Activated CD8-positive, alpha-beta memory T cell treated with anti-CD3 and anti-CD28 coated beads for 24 hours (primary cell): ENCODE measurements around the gene TTF2.

ENCODE experiments used
- DNase-seq: peaks from one replicate; pipeline ENCODE4 v3.0.0-alpha.2; 2020

TTF2 gene

DNA sequence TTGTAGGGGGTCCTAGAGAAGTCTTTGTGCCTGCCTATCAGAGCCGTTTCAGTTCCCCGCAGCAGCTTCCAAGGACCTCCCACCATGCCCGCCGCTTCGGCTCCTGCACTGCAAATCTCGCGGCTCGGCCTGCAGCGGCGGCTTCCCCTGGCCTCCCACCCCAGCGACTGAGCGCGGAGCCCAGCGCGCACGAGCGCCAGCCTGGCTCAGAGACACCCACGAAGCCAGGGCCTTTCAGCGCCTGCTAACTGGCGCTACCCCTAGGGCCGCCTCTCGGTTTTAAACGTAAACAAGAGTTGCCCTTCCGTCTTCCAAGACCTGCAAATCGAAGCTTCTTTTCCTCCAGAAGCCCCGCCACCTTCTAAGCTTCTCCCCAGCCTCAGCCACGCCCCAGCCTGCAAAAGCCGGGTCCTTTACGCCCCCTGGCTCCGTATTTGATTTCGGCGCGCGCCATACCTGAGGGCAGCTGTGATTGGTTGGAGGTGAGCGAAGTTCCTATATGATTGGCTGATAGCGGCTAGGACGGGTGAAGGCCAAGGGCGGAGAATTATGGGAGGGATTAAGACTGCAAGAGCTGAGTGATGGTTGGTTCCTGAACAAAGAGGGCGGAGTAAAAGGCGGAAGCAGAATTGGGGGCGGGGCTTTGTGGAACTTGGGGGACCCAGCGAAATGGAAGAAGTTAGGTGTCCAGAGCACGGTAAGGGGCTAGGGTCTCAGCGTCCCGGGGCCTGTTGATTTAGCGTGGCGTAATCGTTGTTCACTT, at the start of gene TTF2:
Gene TTF2, plus strand, starts transcription at position 649 of the 763 bp plus-strand sequence. Its CDS starts 21 bp downstream, at position 670.
- DNase-seq: peak; percentile 95

DNA sequence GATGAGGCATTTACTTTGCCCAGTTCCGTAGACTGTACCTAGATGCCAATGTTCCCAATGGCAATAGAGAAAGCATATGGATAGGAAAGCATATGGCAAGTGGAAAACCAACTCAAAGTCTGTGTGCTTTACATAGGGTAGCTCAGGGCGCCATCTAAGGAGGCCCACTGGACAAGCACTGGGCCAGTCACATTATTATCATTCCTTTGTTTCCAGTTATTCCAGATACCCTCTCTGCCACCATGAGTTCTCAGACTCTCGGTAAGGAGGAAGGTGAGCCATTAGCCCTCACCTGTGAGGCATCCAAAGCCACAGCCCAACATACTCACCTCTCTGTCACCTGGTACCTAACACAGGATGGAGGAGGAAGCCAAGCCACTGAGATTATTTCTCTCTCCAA, 48.8 kb upstream of the TTF2 start:
- no peak for DNase-seq

GRCh38 chr1:117013309-117013858, 46.7 kb upstream of the TTF2 start:
- no peak for DNase-seq

GRCh38 chr1:117014209-117014608, 45.9 kb upstream of the TTF2 start:
- DNase-seq: no peak

- DNase-seq: no peak
Measured at GRCh38 chr1:117015724-117016123, 44.4 kb upstream of the TTF2 start.

DNA sequence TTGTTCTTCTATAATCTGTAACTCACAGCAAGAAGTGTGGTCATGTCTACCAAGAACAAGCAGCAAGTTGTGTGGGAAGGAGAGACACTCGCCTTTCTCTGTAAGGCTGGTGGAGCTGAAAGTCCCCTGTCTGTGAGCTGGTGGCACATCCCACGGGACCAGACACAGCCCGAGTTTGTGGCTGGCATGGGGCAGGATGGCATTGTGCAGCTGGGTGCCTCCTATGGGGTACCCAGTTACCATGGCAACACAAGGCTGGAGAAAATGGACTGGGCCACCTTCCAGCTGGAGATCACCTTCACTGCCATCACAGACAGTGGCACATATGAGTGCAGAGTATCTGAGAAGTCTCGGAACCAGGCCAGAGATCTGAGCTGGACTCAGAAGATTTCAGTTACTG, 43.1 kb upstream of the TTF2 start:
- no peak for DNase-seq

DNA sequence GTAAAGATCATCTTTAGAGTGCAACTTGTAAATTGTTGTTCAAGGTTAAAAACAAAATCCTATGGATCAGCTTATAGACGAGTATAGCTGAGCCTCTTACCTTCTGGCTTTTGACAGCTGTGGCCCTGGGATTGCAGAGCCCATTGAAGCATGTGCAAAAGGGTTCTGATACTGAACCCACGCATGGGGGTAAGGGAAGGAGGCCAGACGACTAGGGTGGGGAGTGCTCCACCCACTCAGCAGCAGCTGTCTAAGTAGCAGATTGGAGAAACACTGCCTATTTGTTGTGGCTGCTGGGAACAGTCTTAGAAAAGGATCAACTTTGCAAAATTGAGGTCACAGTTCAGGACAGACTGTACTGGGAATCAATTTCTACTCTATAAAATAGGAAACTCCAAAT, 42.5 kb upstream of the TTF2 start:
- DNase-seq: no peak

DNA sequence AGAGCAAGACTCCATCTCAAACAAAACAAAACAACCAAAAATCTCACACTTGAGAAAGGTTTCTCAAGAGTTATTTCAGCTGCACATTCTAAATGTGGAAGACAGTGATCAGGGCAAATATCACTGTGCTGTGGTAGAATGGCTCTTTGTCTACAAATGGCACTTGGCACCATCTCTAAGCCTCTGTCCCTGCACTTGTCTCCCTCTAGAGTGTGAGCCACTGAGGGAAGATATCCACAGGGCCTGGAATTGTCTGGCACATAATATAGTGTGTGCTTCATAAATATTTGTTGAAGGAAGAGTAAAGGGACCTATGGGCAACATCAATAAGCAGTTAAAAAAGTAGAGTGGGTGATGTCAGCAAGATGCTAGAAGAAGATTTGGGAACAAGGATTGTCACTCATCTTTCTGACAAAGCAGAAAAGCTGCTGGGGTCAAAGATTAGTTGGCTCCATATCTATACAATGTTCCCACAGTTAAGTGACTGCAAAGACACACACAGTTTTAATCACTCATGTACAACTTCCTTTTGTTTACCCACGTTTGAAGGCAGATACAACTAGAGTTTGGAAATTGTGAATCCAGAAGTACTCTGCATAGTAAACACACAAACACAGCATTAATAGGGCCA, 39.5 kb upstream of the TTF2 start:
- DNase-seq: no peak

- no peak for DNase-seq
Measured at GRCh38 chr1:117022114-117022513, 38.0 kb upstream of the TTF2 start.

DNA sequence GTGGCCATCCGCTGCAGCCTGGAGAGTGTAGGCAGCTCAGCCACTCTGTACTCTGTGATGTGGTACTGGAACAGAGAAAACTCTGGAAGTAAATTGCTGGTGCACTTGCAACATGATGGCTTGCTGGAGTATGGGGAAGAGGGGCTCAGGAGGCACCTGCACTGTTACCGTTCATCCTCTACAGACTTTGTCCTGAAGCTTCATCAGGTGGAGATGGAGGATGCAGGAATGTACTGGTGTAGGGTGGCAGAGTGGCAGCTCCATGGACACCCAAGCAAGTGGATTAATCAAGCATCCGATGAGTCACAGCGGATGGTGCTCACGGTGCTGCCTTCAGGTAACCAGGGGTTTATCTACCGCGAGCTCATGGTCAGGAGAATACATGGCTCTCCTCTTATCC, 34.6 kb upstream of the TTF2 start:
- DNase-seq: no peak

DNA sequence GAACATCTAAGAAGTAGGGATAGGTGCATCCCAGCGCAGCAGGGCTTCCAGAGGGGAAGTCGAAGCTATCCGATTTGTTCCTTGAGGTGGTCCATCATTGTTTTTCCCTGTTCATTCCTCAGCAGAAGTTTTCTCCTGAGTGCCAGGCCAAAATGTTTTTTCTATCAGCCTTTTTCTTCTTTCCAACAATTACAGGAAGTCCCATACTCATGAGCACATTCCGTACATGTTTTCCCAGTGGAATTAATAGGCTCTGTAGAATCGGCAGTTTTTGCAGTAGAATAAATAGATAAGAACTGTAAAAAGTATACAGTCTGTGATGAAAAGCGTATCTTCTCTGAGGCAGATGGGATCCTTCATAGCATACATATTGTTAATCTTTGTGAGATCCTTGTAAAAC, 33.8 kb upstream of the TTF2 start:
- DNase-seq: no peak

GRCh38 chr1:117029685-117030084, 30.4 kb upstream of the TTF2 start:
- DNase-seq: no peak

- DNase-seq: no peak
Measured at GRCh38 chr1:117030271-117030877, 29.8 kb upstream of the TTF2 start.

DNA sequence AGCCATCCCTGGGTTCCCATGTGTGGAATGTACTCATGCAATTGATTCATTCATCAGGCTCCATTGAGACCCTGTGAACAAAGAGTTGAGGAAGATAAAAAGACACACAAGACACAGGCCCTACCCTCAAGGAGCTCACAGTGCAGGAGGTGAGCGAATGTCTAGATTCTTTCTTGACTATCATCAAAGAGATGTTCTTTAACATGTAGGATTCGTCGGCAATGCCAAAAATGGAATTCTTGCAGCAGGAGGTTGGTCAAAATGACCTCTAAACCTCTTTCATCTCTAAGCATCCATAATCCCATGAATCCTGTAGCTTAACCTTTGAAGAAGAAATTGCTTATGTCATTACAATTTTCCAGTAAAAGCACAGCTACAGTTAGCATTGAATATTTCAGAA, 27.9 kb upstream of the TTF2 start:
- DNase-seq: no peak

DNA sequence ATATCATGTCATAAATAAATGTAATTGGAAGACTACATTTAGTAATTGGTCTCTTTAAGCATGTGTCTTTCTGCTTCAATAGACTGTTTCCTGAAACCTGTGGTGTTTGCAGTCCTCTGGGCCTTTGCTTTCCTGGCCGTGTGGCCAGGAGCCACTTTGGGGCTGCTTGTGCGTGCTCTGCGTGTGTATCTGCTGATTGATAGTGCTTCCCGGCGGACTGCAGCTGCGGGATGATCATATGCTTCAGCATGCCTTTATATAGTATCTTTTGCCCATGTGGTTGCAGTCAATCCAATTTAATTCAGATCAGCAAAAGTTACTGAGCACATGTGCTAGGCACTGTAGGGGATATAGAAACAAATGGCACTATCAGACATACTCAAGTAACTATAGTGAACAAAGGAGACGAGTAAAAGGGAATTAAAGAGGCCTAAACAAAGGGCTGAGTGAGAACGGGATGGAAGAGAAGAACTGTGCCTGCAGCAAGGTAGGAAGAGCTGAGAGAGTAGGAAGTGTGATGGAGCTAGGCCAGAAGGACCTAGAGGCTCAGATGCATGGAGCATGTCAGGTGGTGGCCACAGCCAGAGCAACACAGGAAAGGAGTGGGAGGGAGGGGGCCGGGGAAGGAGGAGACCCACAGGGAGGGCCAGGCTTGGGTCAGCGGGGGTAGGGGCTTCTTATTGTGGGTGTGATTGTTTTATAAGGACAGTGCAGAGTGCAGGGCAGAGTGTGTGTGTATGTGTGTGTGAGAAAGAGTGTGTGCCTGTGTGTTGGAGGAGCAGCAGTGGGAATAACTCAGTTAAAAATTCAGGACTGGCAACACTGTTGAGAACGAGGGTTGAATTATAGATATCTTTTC, 27.2 kb upstream of the TTF2 start:
- DNase-seq: no peak

DNA sequence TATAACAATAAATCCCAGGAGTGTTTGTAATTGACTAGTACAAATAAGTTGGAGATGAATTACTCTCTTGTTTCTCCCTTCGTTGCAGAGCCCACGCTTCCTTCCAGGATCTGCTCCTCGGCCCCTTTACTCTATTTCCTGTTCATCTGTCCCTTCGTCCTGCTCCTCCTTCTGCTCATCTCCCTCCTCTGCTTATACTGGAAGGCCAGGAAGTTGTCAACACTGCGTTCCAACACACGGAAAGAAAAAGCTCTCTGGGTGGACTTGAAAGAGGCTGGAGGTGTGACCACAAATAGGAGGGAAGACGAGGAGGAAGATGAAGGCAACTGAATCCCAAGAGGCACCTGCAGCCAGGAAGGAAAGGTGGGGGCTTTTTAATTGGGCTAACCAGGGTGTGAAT, 26.4 kb upstream of the TTF2 start:
- no peak for DNase-seq

GRCh38 chr1:117034791-117035290, 25.3 kb upstream of the TTF2 start:
- no peak for DNase-seq

DNA sequence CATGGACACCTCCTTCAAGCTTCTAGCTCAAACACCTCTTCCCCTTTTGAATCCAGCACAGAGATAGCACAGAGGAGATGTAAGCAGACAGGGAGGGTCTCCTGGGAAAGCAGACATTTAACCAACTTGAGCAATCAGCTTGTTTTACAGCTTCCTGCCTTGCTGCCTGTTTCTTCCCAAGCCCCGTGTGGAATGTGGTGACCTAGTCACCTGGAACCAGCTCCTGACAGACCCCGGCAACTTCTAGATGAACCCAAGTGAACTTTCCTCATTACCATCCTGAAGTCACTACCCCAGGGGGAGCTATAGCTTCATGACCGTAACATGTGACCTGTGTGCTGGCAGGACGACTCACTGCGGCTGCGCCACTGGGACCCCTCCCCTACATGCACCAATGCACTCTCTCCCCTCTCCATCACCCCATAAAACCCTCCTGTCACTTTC, 24.1 kb upstream of the TTF2 start:
- no peak for DNase-seq

DNA sequence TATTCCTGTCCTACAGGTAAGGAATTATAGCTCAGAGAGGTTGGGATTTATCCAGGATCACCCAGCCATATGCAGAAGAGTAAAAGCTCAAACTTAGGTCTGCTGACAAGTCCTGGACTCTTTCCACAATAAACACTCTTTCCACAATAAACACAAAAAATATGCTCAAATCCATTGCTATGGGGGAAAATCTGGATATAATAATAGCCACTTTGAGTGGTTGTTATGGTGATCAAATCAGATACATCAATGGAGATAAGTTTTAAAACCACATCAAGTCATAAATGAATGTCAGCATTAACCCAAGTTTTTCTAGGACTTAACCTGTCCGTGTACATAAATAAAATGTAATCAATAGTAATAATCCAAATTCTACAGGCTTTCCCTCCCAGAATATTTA, 22.3 kb upstream of the TTF2 start:
- no peak for DNase-seq

- no peak for DNase-seq
Measured at GRCh38 chr1:117038236-117038635, 21.9 kb upstream of the TTF2 start.

- no peak for DNase-seq
Measured at GRCh38 chr1:117044217-117044616, 15.9 kb upstream of the TTF2 start.

GRCh38 chr1:117045644-117046043, 14.5 kb upstream of the TTF2 start:
- DNase-seq: no peak

DNA sequence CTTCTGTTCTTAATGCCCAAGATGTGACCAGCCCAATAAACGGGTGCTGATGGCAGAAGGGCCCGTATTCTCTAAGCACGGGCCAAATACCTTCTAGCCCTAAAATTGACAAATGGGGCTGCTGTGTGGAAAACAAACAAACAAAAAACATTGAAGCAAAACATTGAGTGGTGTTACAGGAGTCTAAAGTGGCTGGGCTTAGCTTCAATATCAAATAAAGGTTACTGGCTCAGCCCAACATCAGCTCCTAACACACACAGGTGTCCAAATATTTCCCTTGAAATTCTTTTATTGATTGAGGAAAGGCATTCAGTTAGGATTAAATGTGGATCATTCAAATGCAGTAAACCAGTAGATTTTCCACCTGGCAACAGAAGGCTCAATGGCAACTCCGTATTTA, 13.3 kb upstream of the TTF2 start:
- DNase-seq: no peak
